Activated B cell treated with CpG ODN at 0.5 μM for 24 hours (primary cell): ENCODE measurements around the gene FCHSD2. TPM values are rescaled to one million over a fixed set of nuclear protein-coding genes. Genes with fewer than 3 reads are reported as not detected.
"Not testable (repeated sequence)": the region's sequence is repeated elsewhere in the genome, so short reads cannot be mapped to it uniquely, and the experiment has no call there.

Source experiments
- ATAC-seq: fragments of 200-7000 bp; cut with Tn5 transposase; one replicate; pipeline ENCODE4 v1.10.0; 2021; ENCODE audit warnings: low read depth, mild to moderate bottlenecking, moderate library complexity
- CTCF ChIA-PET: fragments of 350-600 bp; sonication (Branson Sonifier 250); formaldehyde crosslinking; loops from one replicate; lab custom pipeline; 2021; ENCODE audit warnings: antibody characterized with exemption; lab: Charles Lee
- POLR2A ChIA-PET: fragments of 350-600 bp; sonication (Branson Sonifier 250); formaldehyde crosslinking; loops from one replicate; lab custom pipeline; 2021; ENCODE audit warnings: antibody characterized with exemption; lab: Charles Lee
- DNase-seq: peaks from one replicate; pipeline ENCODE4 v3.0.0; 2022
- H3K27ac Mint-ChIP-seq: one replicate; pipeline ENCODE4 v1.8.0; 2020; ENCODE audit warnings: mixed read lengths
- H3K27me3 Mint-ChIP-seq: one replicate; pipeline ENCODE4 v1.8.0; 2021; ENCODE audit warnings: mixed read lengths
- H3K36me3 Mint-ChIP-seq: one replicate; pipeline ENCODE4 v1.8.0; 2021; ENCODE audit warnings: low read depth, mixed read lengths
- H3K4me1 Mint-ChIP-seq: one replicate; pipeline ENCODE4 v1.8.0; 2021; ENCODE audit warnings: mixed read lengths
- H3K4me3 Mint-ChIP-seq: one replicate; pipeline ENCODE4 v1.8.0; 2020; ENCODE audit warnings: mild to moderate bottlenecking, mixed read lengths
- H3K9me3 Mint-ChIP-seq: one replicate; pipeline ENCODE4 v1.8.0; 2020; ENCODE audit warnings: mixed read lengths
- CTCF ChIP-seq: fragments of 200-600 bp; IDR thresholded peaks from one replicate; pipeline ENCODE4 v1.8.0; 2022; ENCODE audit warnings: antibody characterized with exemption, mild to moderate bottlenecking
- intact Hi-C: fragments of 100-400 bp; cut with micrococcal nuclease; formaldehyde crosslinking; loops from one replicate; pipeline ENCODE4 v1.15.1; 2024
- total RNA-seq: library from RNA; stranded (reverse); gene quantifications from 2 replicates; pipeline ENCODE4 v1.2.3, GENCODE V29; 2022

FCHSD2 gene
- total RNA-seq, 1 donor from 2014 or later: 207 TPM

GRCh38 chr11:73029403-73029802 lies 112.7 kb downstream of the FCHSD2 start:
- ATAC-seq (no peak), DNase-seq (no peak)
- Mint-ChIP-seq H3K27me3 (no peaks in the 10 kb centered on the region), H3K9me3 (peaks cover 29% of the 10 kb centered on the region), H3K4me3 (no peak overlapping the region), H3K4me1 (peaks cover 56% of the 10 kb centered on the region), H3K36me3 (peaks cover 75% of the 10 kb centered on the region), H3K27ac (peak overlapping the region; percentile 81)
- intact Hi-C loops: loop anchor here (2.0 kb wide), 1 partner anchor 47 kb away; no protein-coding TSS in a partner anchor
- CTCF ChIA-PET: no interaction called here
- POLR2A ChIA-PET: interaction anchor here (0.6 kb wide), 1 partner anchor 29 kb away, joined by 5 read pairs; no protein-coding TSS in a partner anchor
- TF ChIP-seq CTCF: no peak

- H3K27me3 Mint-ChIP-seq: no peaks in the 10 kb centered on the region
- intact Hi-C loops: loop anchor here (2.0 kb wide), 1 partner anchor 46 kb away; no protein-coding TSS in a partner anchor
- peaks cover 57% of the 10 kb centered on the region for H3K4me1 Mint-ChIP-seq
- POLR2A ChIA-PET: interaction anchor here (0.6 kb wide), 1 partner anchor 20 kb away, joined by 3 read pairs; no protein-coding TSS in a partner anchor
- ATAC-seq (peak; percentile 47), DNase-seq (no peak)
- peaks cover 36% of the 10 kb centered on the region for H3K9me3 Mint-ChIP-seq
- no peak overlapping the region for H3K4me3 Mint-ChIP-seq
- TF ChIP-seq CTCF: no peak
- peaks cover 80% of the 10 kb centered on the region for H3K36me3 Mint-ChIP-seq
- CTCF ChIA-PET: no interaction called here
- peak overlapping the region; percentile 81 for H3K27ac Mint-ChIP-seq
Measured at GRCh38 chr11:73028611-73029010, 113.5 kb downstream of the FCHSD2 start.

GRCh38 chr11:73027840-73028239 lies 114.3 kb downstream of the FCHSD2 start:
- ATAC-seq, DNase-seq, CTCF ChIA-PET, H3K27me3 Mint-ChIP-seq: not testable (repeated sequence)
- POLR2A ChIA-PET: interaction anchor here (0.6 kb wide), 2 partner anchors 19 to 80 kb away, joined by 3 read pairs; no protein-coding TSS in a partner anchor
- Mint-ChIP-seq H3K9me3 (peaks cover 40% of the 10 kb centered on the region), H3K27ac (peak overlapping the region; percentile 81), H3K4me1 (peaks cover 57% of the 10 kb centered on the region), H3K4me3 (peak overlapping the region; percentile 32), H3K36me3 (peaks cover 83% of the 10 kb centered on the region)
- intact Hi-C loops: loop anchor here (2.0 kb wide), 1 partner anchor 45 kb away; no protein-coding TSS in a partner anchor

- H3K36me3 Mint-ChIP-seq: peaks cover 78% of the 10 kb centered on the region
- TF ChIP-seq CTCF: no peak
- H3K27ac Mint-ChIP-seq: no peak overlapping the region
- no peak overlapping the region for H3K4me3 Mint-ChIP-seq
- no peaks in the 10 kb centered on the region for H3K27me3 Mint-ChIP-seq
- CTCF ChIA-PET: no interaction called here
- intact Hi-C loops: no loop called here
- POLR2A ChIA-PET: interaction anchor here (1.3 to 1.4 kb wide), 2 partner anchors 10 to 118 kb away, joined by 3 to 4 read pairs; partner anchors contain the start of gene FCHSD2
- ATAC-seq: no peak
- H3K9me3 Mint-ChIP-seq: peaks cover 41% of the 10 kb centered on the region
- no peak for DNase-seq
- peaks cover 53% of the 10 kb centered on the region for H3K4me1 Mint-ChIP-seq
Measured at GRCh38 chr11:73024639-73025038, 117.5 kb downstream of the FCHSD2 start.

GRCh38 chr11:73019996-73020395 lies 122.1 kb downstream of the FCHSD2 start:
- TF ChIP-seq CTCF: no peak
- no peak overlapping the region for H3K27ac Mint-ChIP-seq
- H3K4me3 Mint-ChIP-seq: no peak overlapping the region
- H3K4me1 Mint-ChIP-seq: peaks cover 57% of the 10 kb centered on the region
- no peaks in the 10 kb centered on the region for H3K27me3 Mint-ChIP-seq
- intact Hi-C loops: loop anchor here (2.0 to 5.0 kb wide), 2 partner anchors 15 to 32 kb away; no protein-coding TSS in a partner anchor
- DNase-seq (no peak), ATAC-seq (no peak)
- peaks cover 21% of the 10 kb centered on the region for H3K9me3 Mint-ChIP-seq
- H3K36me3 Mint-ChIP-seq: peaks cover 49% of the 10 kb centered on the region
- ChIA-PET POLR2A (no interaction called here), CTCF (interaction anchor here (1.2 kb wide), 1 partner anchor 122 kb away, joined by 3 read pairs; the partner anchor contains the start of gene FCHSD2)
